H1 (cell line): ENCODE data around the gene OXLD1. TPM values are rescaled to one million over a fixed set of nuclear protein-coding genes. Genes with fewer than 3 reads are reported as not detected.

ENCODE experiments used
- CTCF ChIA-PET: fragments of 300-600 bp; sonication (Branson Sonifier 250); formaldehyde crosslinking; loops from one replicate; lab custom pipeline; 2021; ENCODE audit not compliant: partially characterized antibody; lab: Charles Lee
- POLR2A ChIA-PET: fragments of 300-600 bp; sonication (Branson Sonifier 250); formaldehyde crosslinking; loops from one replicate; lab custom pipeline; 2021; ENCODE audit warnings: inconsistent platforms; ENCODE audit not compliant: partially characterized antibody; lab: Charles Lee
- DNase-seq, 2 experiments: peaks; one replicate each; pipeline versions ENCODE4 v3.0.0 to v3.0.0-alpha.2; 2010 to 2022; ENCODE audit warnings: low spot score in 2 of 2, low read depth in 1 of 2, mixed read lengths in 1 of 2
- FAIRE-seq: peaks from 2 replicates; lab custom pipeline; 2011; peaks lifted over from hg19 to GRCh38; lab: Jason Lieb, UNC
- H2AFZ ChIP-seq: 2 replicates; pipeline ENCODE4 v1.8.1; 2012; ENCODE audit warnings: low read length, inconsistent platforms
- H2AK5ac ChIP-seq: 2 replicates; pipeline ENCODE4 v1.6.1; 2013; ENCODE audit warnings: low read depth, low read length
- H2BK120ac ChIP-seq: replicated peaks from 2 replicates; pipeline ENCODE3; 2013; ENCODE audit warnings: low read depth, low read length, inconsistent platforms
- H2BK12ac ChIP-seq: 2 replicates; pipeline ENCODE4 v1.6.1; 2013; ENCODE audit warnings: low read depth, low read length
- H2BK15ac ChIP-seq: 2 replicates; pipeline ENCODE4 v1.6.1; 2013; ENCODE audit warnings: low read length
- H2BK20ac ChIP-seq: 2 replicates; pipeline ENCODE4 v1.6.1; 2013; ENCODE audit warnings: low read length
- H2BK5ac ChIP-seq: 2 replicates; pipeline ENCODE4 v1.6.1; 2013; ENCODE audit warnings: low read depth, low read length
- H3K14ac ChIP-seq: 2 replicates; pipeline ENCODE4 v1.6.1; 2013; ENCODE audit warnings: inconsistent platforms; ENCODE audit not compliant: insufficient read length
- H3K18ac ChIP-seq: 2 replicates; pipeline ENCODE4 v1.6.1; 2013; ENCODE audit warnings: low read length; ENCODE audit errors: extremely low read depth
- H3K23ac ChIP-seq: 2 replicates; pipeline ENCODE4 v1.6.1; 2013; ENCODE audit warnings: inconsistent platforms; ENCODE audit not compliant: insufficient read length
- H3K23me2 ChIP-seq: 2 replicates; pipeline ENCODE4 v1.6.1; 2013; ENCODE audit warnings: low read depth, low read length
- H3K27ac ChIP-seq: 2 replicates; pipeline ENCODE4 v1.6.1; 2011; ENCODE audit warnings: low read depth, low read length, inconsistent platforms
- H3K27me3 ChIP-seq, 4 experiments: replicated peaks in 1 of 4; 1 replicate in 1 of 4; 2 replicates in 3 of 4; pipeline versions ENCODE4 v1.6.1 to v1.8.1; 2011 to 2013; ENCODE audit warnings: low read length in 3 of 4, mild to moderate bottlenecking in 3 of 4, inconsistent platforms in 2 of 4, mixed read lengths in 2 of 4, moderate library complexity in 1 of 4; ENCODE audit not compliant: control insufficient read depth in 3 of 4, insufficient read depth in 3 of 4; ENCODE audit errors: extremely low read depth in 1 of 4
- H3K36me3 ChIP-seq, 4 experiments: 2 replicates each; pipeline versions ENCODE4 v1.6.1 to v1.8.1; 2011 to 2013; ENCODE audit warnings: mild to moderate bottlenecking in 4 of 4, low read length in 3 of 4, moderate library complexity in 2 of 4, control low read depth in 1 of 4, inconsistent platforms in 1 of 4; ENCODE audit not compliant: insufficient read depth in 4 of 4, control insufficient read depth in 2 of 4
- H3K4ac ChIP-seq: replicated peaks from 2 replicates; pipeline ENCODE3; 2013; ENCODE audit warnings: low read length, low read depth, mixed read lengths, inconsistent platforms; ENCODE audit not compliant: insufficient read length
- H3K4me1 ChIP-seq, 4 experiments: replicated peaks in 1 of 4; 1 replicate in 1 of 4; 2 replicates in 3 of 4; pipeline versions ENCODE4 v1.6.1 to v1.8.1; 2011 to 2013; ENCODE audit warnings: low read length in 3 of 4, inconsistent platforms in 2 of 4, mixed read lengths in 1 of 4; ENCODE audit not compliant: insufficient read depth in 4 of 4, control insufficient read depth in 3 of 4
- H3K4me2 ChIP-seq, 2 experiments: 2 replicates each; pipeline versions ENCODE4 v1.6.1 to v1.8.1; 2011 to 2013; ENCODE audit warnings: low read depth in 2 of 2, low read length in 2 of 2, control low read depth in 1 of 2, inconsistent platforms in 1 of 2, mild to moderate bottlenecking in 1 of 2; ENCODE audit not compliant: insufficient read depth in 1 of 2
- H3K4me3 ChIP-seq, 4 experiments: fragments of 200-600, 300-600 bp in 1 of 4; sonication (generic), shearing (Covaris generic), sonication (Bioruptor Twin) in 1 of 4; 2 replicates each; pipeline versions ENCODE4 v1.5.1 to v1.8.1; 2011 to 2016; ENCODE audit warnings: low read length in 4 of 4, low read depth in 3 of 4, control low read depth in 2 of 4, inconsistent platforms in 2 of 4, mild to moderate bottlenecking in 2 of 4, mixed read lengths in 1 of 4, moderate library complexity in 1 of 4; ENCODE audit not compliant: insufficient read depth in 2 of 4; ENCODE audit errors: extremely low read depth in 1 of 4
- H3K56ac ChIP-seq: replicated peaks from 2 replicates; pipeline ENCODE3; 2013; ENCODE audit warnings: low read depth, mild to moderate bottlenecking, mixed read lengths, low read length, inconsistent platforms; ENCODE audit not compliant: insufficient read length
- H3K79me1 ChIP-seq: 2 replicates; pipeline ENCODE4 v1.6.1; 2013; ENCODE audit warnings: low read depth, low read length, control low read depth
- H3K79me2 ChIP-seq, 2 experiments: 2 replicates each; pipeline versions ENCODE4 v1.6.1 to v1.8.1; 2012 to 2013; ENCODE audit warnings: low read length in 2 of 2, mild to moderate bottlenecking in 2 of 2, inconsistent platforms in 1 of 2; ENCODE audit not compliant: insufficient read depth in 2 of 2, control insufficient read depth in 1 of 2
- H3K9ac ChIP-seq, 4 experiments: replicated peaks in 1 of 4; 1 replicate in 1 of 4; 2 replicates in 3 of 4; pipeline versions ENCODE4 v1.6.1 to v1.8.1; 2011 to 2013; ENCODE audit warnings: low read depth in 3 of 4, low read length in 3 of 4, control low read depth in 2 of 4, mild to moderate bottlenecking in 2 of 4, moderate library complexity in 2 of 4, inconsistent platforms in 1 of 4; ENCODE audit errors: extremely low read depth in 1 of 4
- H3K9me3 ChIP-seq, 2 experiments: 2 replicates each; pipeline versions ENCODE4 v1.6.1 to v1.8.1; 2012 to 2013; ENCODE audit warnings: mild to moderate bottlenecking in 2 of 2, moderate library complexity in 2 of 2, control low read depth in 1 of 2, inconsistent platforms in 1 of 2, low read depth in 1 of 2, low read length in 1 of 2, mixed read lengths in 1 of 2; ENCODE audit not compliant: insufficient read depth in 2 of 2
- H4K20me1 ChIP-seq, 2 experiments: replicated peaks in 1 of 2; 2 replicates each; pipeline versions ENCODE3 to v1.8.1; 2011 to 2013; ENCODE audit warnings: inconsistent platforms in 2 of 2, low read length in 2 of 2, mild to moderate bottlenecking in 1 of 2; ENCODE audit not compliant: insufficient read depth in 2 of 2, control insufficient read depth in 1 of 2
- H4K5ac ChIP-seq: 2 replicates; pipeline ENCODE4 v1.6.1; 2013; ENCODE audit warnings: low read length, low read depth, mixed read lengths, inconsistent platforms; ENCODE audit not compliant: insufficient read length
- H4K8ac ChIP-seq: 2 replicates; pipeline ENCODE4 v1.8.0; 2013; ENCODE audit warnings: mild to moderate bottlenecking, moderate library complexity, low read length, inconsistent platforms; ENCODE audit not compliant: insufficient read depth; ENCODE audit errors: extremely low read depth
- H4K91ac ChIP-seq: replicated peaks from 2 replicates; pipeline ENCODE3; 2013; ENCODE audit warnings: low read length, mixed read lengths, inconsistent platforms; ENCODE audit not compliant: insufficient read length
- ASH2L ChIP-seq: fragments of 200-600, 300-600 bp; sonication (generic); IDR thresholded peaks from one replicate; pipeline ENCODE4 v1.7.1; 2017; ENCODE audit warnings: low read length
- BACH1 ChIP-seq: IDR thresholded peaks from 2 replicates; pipeline ENCODE4 v1.6.1; 2012; ENCODE audit warnings: low read length, improper control_type of control experiment
- CBX8 ChIP-seq: fragments of 300-800, 300-1000 bp; sonication (generic); IDR thresholded peaks from 2 replicates; pipeline ENCODE4 v1.7.1; 2016; ENCODE audit warnings: low read depth, low read length, borderline replicate concordance
- EGR1 ChIP-seq: IDR thresholded peaks from 2 replicates; pipeline ENCODE4 v1.6.1; 2011; ENCODE audit warnings: low read depth, low read length, borderline replicate concordance
- GABPA ChIP-seq: IDR thresholded peaks from 2 replicates; pipeline ENCODE4 v1.6.1; 2011; ENCODE audit warnings: mild to moderate bottlenecking, low read length, moderate library complexity, borderline replicate concordance; ENCODE audit not compliant: insufficient read depth
- RAD21 ChIP-seq, 2 experiments: IDR thresholded peaks in 1 of 2; conservative IDR thresholded peaks in 1 of 2; 2 replicates each; pipeline ENCODE4 v1.6.1; 2011; ENCODE audit warnings: low read depth in 2 of 2, low read length in 2 of 2, improper control_type of control experiment in 1 of 2, inconsistent platforms in 1 of 2, mild to moderate bottlenecking in 1 of 2, moderate library complexity in 1 of 2
- RNF2 ChIP-seq: fragments of 200-900, 300-1000 bp; sonication (generic); IDR thresholded peaks from 2 replicates; pipeline ENCODE4 v1.7.1; 2016; ENCODE audit warnings: borderline replicate concordance, low read depth, mild to moderate bottlenecking, antibody characterized with exemption, low read length; ENCODE audit not compliant: poor library complexity, severe bottlenecking; ENCODE audit errors: missing control alignments
- SAP30 ChIP-seq: fragments of 300-600 bp; sonication (generic); IDR thresholded peaks from 2 replicates; pipeline ENCODE4 v1.7.1; 2012; ENCODE audit warnings: low read length, moderate library complexity, mild to moderate bottlenecking, inconsistent platforms; ENCODE audit not compliant: insufficient read depth, insufficient replicate concordance
- SP1 ChIP-seq: IDR thresholded peaks from 2 replicates; pipeline ENCODE4 v1.6.1; 2011; ENCODE audit warnings: low read depth, low read length
- TEAD4 ChIP-seq: IDR thresholded peaks from 2 replicates; pipeline ENCODE4 v1.6.1; 2012; ENCODE audit warnings: low read depth, low read length, inconsistent platforms, mixed read lengths
- WGBS, 2 experiments: shearing (Covaris generic) in 1 of 2; methylation state at CpG; one replicate each; pipeline versions ENCODE4 v1.1.6 to v1.1.7; 2013 to 2015; ENCODE audit warnings: low lambda C conversion rate in 2 of 2, mixed read lengths in 2 of 2, inconsistent platforms in 1 of 2, low coverage in 1 of 2, missing lambda C conversion rate in 1 of 2; ENCODE audit not compliant: insufficient replicate concordance in 2 of 2, insufficient coverage in 1 of 2, insufficient read length in 1 of 2; ENCODE audit errors: extremely low coverage in 1 of 2, missing lambda C conversion rate in 1 of 2; 5-methylcytosine and 5-hydroxymethylcytosine counted together
- polyA plus RNA-seq, 7 experiments: library from polyadenylated mRNA; depleted of rRNA in 3 of 7; stranded (reverse) in 5 of 7; unstranded in 2 of 7; fragments of >200 nt in 5 of 7; fragments of 200-250 nt in 2 of 7; gene quantifications; 1 replicate in 5 of 7; 2 replicates in 1 of 7; 4 replicates in 1 of 7; pipeline versions ENCODE4 v1.2.1 to v1.2.3, GENCODE V29; 2011 to 2013; ENCODE audit warnings: missing spikeins in 2 of 7, mixed read lengths in 2 of 7
- total RNA-seq: library from RNA; stranded (reverse); fragmentation: NEBNext Ultra II Directional; extraction: Animal tissue kit (Norgen Biotek cat#: 25700); gene quantifications from 2 replicates; pipeline ENCODE4 v1.2.1, GENCODE V29; 2021
- TF ChIP-seq, protein P1 (sequence below): IDR thresholded peaks from 2 replicates; pipeline ENCODE4 v1.6.1; 2011; ENCODE audit warnings: low read length, improper control_type of control experiment

Gene OXLD1
- total and polyA plus RNA-seq, 2 of the 8 experiments (the other 6 are each of a cell fraction or from before 2014, with no cell fraction given) = 41.5 to 61.9 TPM

GRCh38 chr17:81641825-81642489 is 24.4 kb downstream of the OXLD1 start:
- no peaks in the 10 kb centered on the region for H3K23me2 ChIP-seq
- no peak overlapping the region for H3K18ac ChIP-seq
- H3K4me2 ChIP-seq = no peak overlapping the region
- H3K23ac ChIP-seq = no peak overlapping the region
- H2BK15ac ChIP-seq = no peak overlapping the region
- H2BK12ac ChIP-seq = no peak overlapping the region
- ChIA-PET CTCF (no interaction called here), POLR2A (interaction anchor here (0.6 to 1.7 kb wide), 3 partner anchors 10 to 217 kb away, joined by 3 to 4 read pairs (median 3); no protein-coding TSS in a partner anchor)
- H3K56ac ChIP-seq = no peak overlapping the region
- WGBS, 2 experiments = 91% methylated on average over 16 of the region's 17 CpGs; no CpG with 5 or more reads in 1 of the 2 experiments
- H2AK5ac ChIP-seq = no peak overlapping the region
- H3K14ac ChIP-seq = no peak overlapping the region
- H2BK20ac ChIP-seq = no peak overlapping the region
- peaks cover 0 to 2% (median under 1%) of the 10 kb centered on the region in 4 experiments; a peak in 1 of 7 replicates for H3K27me3 ChIP-seq
- no peak overlapping the region for H4K8ac ChIP-seq
- peaks cover 0 to under 1% (median 0%) of the 10 kb centered on the region in 4 experiments; a peak in 2 of 7 replicates for H3K4me1 ChIP-seq
- no peak overlapping the region for H3K9ac ChIP-seq
- H3K4ac ChIP-seq = no peak overlapping the region
- H3K79me2 ChIP-seq = no peaks in the 10 kb centered on the region
- no peaks in the 10 kb centered on the region for H3K9me3 ChIP-seq
- peaks cover 0 to 3% (median 1%) of the 10 kb centered on the region in 4 experiments; a peak in 3 of 8 replicates for H3K36me3 ChIP-seq
- FAIRE-seq (no peak), DNase-seq (no peak)
- no peak overlapping the region for H2BK5ac ChIP-seq
- peaks cover 3% of the 10 kb centered on the region; the same call in 1 of the 2 replicates for H3K79me1 ChIP-seq
- H2BK120ac ChIP-seq = no peak overlapping the region
- H3K27ac ChIP-seq = no peak overlapping the region
- no peak overlapping the region for H3K4me3 ChIP-seq
- no peaks in the 10 kb centered on the region for H4K20me1 ChIP-seq
- H4K5ac ChIP-seq = no peak overlapping the region
- H2AFZ ChIP-seq = no peak overlapping the region
- no peak overlapping the region for H4K91ac ChIP-seq
- TF ChIP-seq RAD21 (IDR thresholded peaks at IDR 0.05 in 1 of 2, conservative IDR thresholded peaks at IDR 0.05 in 1 of 2; ENCODE audit: low read depth in 2 of 2, low read length in 2 of 2) (no peak), EGR1 (no peak), BACH1 (no peak), ASH2L (no peak), TEAD4 (no peak), SP1 (no peak), CBX8 (no peak), GABPA (no peak), RNF2 (no peak), SAP30 (no peak)
- TF ChIP-seq, protein P1, sequence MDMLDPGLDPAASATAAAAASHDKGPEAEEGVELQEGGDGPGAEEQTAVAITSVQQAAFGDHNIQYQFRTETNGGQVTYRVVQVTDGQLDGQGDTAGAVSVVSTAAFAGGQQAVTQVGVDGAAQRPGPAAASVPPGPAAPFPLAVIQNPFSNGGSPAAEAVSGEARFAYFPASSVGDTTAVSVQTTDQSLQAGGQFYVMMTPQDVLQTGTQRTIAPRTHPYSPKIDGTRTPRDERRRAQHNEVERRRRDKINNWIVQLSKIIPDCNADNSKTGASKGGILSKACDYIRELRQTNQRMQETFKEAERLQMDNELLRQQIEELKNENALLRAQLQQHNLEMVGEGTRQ = no peak
